Muscle layer of colon (tissue), 2 donors: ENCODE measurements around the gene PNLIPRP2.

Experiments
- H3K27ac ChIP-seq: one replicate; pipeline ENCODE4 v1.7.0; 2013; ENCODE audit warnings: low read depth, mild to moderate bottlenecking, low read length, moderate library complexity
- H3K27me3 ChIP-seq, 2 donors: one replicate each; pipeline ENCODE4 v1.7.0; 2013; ENCODE audit warnings: low read length in 2 of 2, mild to moderate bottlenecking in 2 of 2; ENCODE audit not compliant: insufficient read depth in 2 of 2, control insufficient read depth in 1 of 2
- H3K36me3 ChIP-seq: one replicate; pipeline ENCODE4 v1.7.0; 2013; ENCODE audit warnings: mild to moderate bottlenecking, low read length; ENCODE audit not compliant: insufficient read depth
- H3K4me1 ChIP-seq: one replicate; pipeline ENCODE4 v1.7.0; 2013; ENCODE audit warnings: mild to moderate bottlenecking, low read length; ENCODE audit not compliant: insufficient read depth
- H3K4me3 ChIP-seq, 2 donors: one replicate each; pipeline ENCODE4 v1.7.0; 2013; ENCODE audit warnings: low read length in 2 of 2, low read depth in 1 of 2, mild to moderate bottlenecking in 1 of 2, moderate library complexity in 1 of 2
- H3K9ac ChIP-seq: one replicate; pipeline ENCODE4 v1.7.0; 2013; ENCODE audit warnings: low read length
- H3K9me3 ChIP-seq: one replicate; pipeline ENCODE4 v1.7.0; 2013; ENCODE audit warnings: mild to moderate bottlenecking, low read length
- donor health status: abdominal sarcoma.
- donor health status: Adenocarcinoma of cecum.

Gene PNLIPRP2

DNA sequence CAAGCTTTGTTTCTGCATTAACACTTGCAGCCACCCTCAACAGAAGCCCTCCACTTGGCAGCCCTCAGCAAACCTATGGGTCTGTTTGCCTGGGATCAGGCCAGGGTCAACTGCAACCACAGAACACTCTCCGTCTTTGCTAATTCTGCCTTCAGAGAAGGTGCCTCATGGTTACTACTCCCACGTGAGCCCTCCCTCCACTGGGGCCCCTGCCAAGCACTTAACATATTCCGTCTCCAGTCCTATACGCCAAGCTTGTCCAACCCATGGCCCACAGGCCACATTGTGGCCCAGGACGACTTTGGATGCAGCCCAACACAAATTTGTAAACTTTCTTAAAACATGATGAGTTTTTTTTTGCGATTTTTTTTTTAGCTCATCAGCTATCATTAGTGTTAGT is 66.9 kb downstream of the PNLIPRP2 start:
- H3K4me1 ChIP-seq: peaks cover 36% of the 10 kb centered on the region
- no peak overlapping the region for H3K27ac ChIP-seq
- H3K9ac ChIP-seq: no peak overlapping the region
- no peaks in the 10 kb centered on the region for H3K36me3 ChIP-seq
- H3K9me3 ChIP-seq: no peaks in the 10 kb centered on the region
- H3K4me3 ChIP-seq: no peak overlapping the region
- no peaks in the 10 kb centered on the region for H3K27me3 ChIP-seq

DNA sequence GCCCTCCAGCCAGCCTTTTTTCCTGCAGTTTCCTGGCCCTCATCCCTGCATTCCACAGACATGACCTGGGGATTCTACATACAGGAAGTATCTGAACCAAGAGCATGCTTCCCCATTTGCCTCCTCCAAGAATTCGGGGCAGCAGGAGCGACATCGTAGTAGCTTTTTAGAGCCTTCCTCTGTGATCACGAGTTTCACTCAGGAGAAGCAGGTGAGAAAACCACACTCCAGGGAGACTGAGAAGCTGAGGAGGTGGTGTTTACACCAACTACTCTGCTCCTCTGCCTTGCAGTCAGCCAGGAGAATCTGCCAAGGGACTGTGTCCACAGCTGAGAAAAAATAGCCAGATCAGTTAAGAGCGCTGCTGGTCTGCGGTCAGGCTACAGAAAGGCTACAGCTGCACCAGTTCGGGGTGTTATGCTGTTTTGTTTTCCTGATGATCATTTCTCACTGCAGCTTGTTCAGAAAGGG is 67.5 kb downstream of the PNLIPRP2 start:
- Histone ChIP-seq H3K9me3 (no peaks in the 10 kb centered on the region), H3K4me1 (peaks cover 36% of the 10 kb centered on the region), H3K27ac (no peak overlapping the region), H3K27me3 (no peaks in the 10 kb centered on the region), H3K4me3 (peak overlapping the region in 1 of 2 donors; percentile 10), H3K36me3 (no peaks in the 10 kb centered on the region), H3K9ac (no peak overlapping the region)

DNA sequence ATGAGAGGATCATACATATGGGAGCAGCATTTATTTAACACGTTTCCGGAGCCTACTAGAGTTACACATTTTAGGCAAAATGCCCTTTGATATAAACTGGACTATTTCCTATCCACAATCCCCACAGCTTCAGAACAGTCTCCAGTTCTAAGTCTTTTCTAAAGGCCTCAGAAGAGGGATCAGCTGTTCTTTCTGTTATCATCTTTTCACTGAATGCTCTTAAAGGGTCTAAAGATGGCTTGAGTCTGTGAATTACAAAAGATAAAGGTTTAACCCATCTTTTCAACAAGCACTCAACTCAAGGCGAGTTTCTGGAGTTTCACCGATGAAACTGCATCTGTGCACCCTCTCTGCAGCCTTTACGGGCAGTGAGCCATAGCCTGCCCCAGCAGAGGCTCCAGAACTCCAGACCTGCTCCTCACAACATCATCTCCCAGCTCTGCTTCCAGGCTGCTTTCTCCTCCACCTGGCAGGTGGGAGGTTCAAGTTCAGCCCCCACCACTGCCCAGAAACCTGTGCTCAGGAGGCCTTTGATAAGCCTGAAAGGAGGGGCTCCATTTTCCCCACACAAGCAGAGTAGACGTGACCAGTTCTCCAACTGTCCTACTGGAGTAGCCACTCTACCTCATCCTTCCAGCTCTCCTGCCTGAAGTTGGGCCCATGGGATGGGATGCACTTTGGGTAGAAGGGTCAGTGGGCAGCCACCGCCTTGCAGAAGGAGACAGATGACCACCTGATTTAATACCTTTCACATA is 68.2 kb downstream of the PNLIPRP2 start:
- Histone ChIP-seq H3K9me3 (no peaks in the 10 kb centered on the region), H3K36me3 (no peaks in the 10 kb centered on the region), H3K4me1 (peaks cover 36% of the 10 kb centered on the region), H3K27me3 (no peaks in the 10 kb centered on the region), H3K4me3 (peak overlapping the region in 1 of 2 donors; percentile 10), H3K27ac (no peak overlapping the region), H3K9ac (no peak overlapping the region)

DNA sequence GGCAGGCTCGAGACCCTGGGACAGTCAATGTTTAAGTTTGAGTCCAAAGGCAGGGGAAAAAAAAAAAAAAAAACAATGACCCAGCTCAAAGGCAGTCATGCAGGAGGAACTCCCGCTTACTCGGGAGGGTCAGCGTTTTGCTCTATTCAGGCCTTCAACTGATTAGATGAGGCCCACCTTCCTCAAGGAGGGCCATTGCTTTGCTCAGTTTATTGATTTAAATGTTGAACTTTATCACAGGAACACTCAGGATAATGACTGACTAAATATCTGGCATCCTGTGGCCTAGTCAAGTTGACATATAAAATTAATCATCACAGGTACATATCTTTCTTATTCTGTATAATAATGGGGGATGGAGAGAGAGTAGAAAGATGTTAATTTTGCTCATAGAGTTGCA is 69.0 kb downstream of the PNLIPRP2 start:
- no peak overlapping the region for H3K27ac ChIP-seq
- no peak overlapping the region for H3K9ac ChIP-seq
- H3K4me1 ChIP-seq: peaks cover 36% of the 10 kb centered on the region
- H3K9me3 ChIP-seq: no peaks in the 10 kb centered on the region
- H3K4me3 ChIP-seq: no peak overlapping the region
- no peaks in the 10 kb centered on the region for H3K27me3 ChIP-seq
- H3K36me3 ChIP-seq: no peaks in the 10 kb centered on the region

DNA sequence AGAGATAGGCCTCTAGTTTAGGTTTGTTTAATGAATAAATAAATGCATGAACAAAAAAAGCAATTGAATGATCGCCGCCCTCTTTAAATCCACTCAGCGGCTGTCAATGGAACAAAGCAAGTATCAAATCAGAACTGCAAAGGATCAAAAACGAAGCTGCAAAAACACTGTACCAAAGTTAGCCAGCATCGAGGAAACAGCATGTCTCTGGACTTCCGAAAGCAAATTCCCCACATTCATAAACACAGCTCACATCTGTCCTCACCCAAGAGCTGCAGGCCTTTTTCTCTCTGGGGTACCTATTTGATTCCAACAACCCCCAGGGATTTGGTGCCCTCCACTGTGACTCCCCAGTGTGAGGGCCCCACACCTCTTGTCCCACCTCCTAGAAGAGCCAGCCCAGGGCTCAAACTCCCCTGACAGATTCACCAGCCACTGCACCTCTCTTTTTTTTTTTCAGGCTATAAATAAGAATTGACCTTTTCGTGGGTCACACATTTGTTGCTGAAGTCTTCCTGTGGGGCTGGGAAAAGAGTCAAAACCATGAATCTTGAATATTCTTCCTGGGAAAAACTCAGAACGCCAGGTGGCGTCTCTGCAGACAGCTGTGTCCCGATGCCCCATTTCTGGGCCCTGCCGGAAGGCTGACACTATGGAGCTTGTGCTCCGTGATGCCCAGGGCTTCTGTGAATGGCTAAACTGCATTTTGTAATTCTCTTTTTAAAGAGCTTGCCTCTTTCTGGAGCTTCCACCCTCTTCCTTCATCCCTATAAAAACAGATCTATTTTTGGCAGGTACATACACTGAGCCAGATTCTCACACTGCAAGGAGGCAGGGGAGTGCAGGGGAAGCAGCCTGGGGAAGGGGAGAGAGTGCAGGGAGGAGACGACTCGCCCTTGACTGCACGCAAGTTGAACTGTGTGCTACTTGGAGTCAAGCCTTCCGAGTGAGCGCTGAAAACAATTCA is 69.9 kb downstream of the PNLIPRP2 start:
- H3K4me3 ChIP-seq: no peak overlapping the region
- H3K36me3 ChIP-seq: no peaks in the 10 kb centered on the region
- no peak overlapping the region for H3K9ac ChIP-seq
- H3K27me3 ChIP-seq: no peaks in the 10 kb centered on the region
- no peak overlapping the region for H3K27ac ChIP-seq
- peaks cover 36% of the 10 kb centered on the region for H3K4me1 ChIP-seq
- H3K9me3 ChIP-seq: no peaks in the 10 kb centered on the region

DNA sequence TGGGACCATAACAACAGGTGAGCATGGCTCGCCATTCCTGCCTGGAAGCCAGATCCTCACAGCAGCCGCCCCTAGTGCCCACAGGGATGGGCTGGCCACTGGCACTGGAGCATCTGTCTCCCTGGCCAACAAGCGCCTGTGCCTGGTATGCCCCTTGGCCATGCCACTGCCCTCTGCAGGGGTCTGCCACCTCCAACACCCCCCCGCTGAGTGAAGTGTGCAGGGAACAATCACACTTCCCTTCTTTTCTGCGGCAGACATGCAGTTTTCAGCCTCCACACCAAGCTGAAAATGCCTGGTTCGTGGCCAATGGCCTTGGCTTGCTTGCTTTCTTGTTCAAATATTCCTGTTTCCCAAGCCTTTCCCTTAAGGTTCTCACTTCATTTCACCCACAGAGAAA is 70.9 kb downstream of the PNLIPRP2 start:
- no peaks in the 10 kb centered on the region for H3K27me3 ChIP-seq
- H3K27ac ChIP-seq: no peak overlapping the region
- H3K9me3 ChIP-seq: no peaks in the 10 kb centered on the region
- no peak overlapping the region for H3K9ac ChIP-seq
- peaks cover 36% of the 10 kb centered on the region for H3K4me1 ChIP-seq
- H3K36me3 ChIP-seq: no peaks in the 10 kb centered on the region
- H3K4me3 ChIP-seq: no peak overlapping the region

DNA sequence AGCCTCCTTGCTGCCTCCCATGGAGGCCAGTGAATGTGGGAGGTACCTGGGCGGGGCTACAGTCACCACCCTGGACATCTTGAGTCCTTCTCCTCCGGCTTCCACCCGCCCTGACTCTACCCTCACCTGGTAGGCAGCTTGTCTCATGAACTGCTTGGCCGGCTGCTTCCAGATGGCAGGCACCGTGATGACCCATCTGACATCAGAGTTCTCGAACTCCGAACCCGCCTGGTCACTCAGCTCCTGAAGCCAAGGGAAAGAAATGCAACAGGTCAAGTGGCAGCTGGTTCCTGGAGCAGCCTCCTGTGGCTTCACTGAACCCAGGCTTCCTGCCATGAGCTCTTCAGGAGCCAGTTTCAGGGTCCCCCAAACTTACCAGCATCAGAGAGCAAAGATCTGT is 71.5 kb downstream of the PNLIPRP2 start:
- Histone ChIP-seq H3K36me3 (no peaks in the 10 kb centered on the region), H3K4me1 (peaks cover 36% of the 10 kb centered on the region), H3K9ac (no peak overlapping the region), H3K4me3 (no peak overlapping the region), H3K27ac (no peak overlapping the region), H3K27me3 (no peaks in the 10 kb centered on the region), H3K9me3 (no peaks in the 10 kb centered on the region)

DNA sequence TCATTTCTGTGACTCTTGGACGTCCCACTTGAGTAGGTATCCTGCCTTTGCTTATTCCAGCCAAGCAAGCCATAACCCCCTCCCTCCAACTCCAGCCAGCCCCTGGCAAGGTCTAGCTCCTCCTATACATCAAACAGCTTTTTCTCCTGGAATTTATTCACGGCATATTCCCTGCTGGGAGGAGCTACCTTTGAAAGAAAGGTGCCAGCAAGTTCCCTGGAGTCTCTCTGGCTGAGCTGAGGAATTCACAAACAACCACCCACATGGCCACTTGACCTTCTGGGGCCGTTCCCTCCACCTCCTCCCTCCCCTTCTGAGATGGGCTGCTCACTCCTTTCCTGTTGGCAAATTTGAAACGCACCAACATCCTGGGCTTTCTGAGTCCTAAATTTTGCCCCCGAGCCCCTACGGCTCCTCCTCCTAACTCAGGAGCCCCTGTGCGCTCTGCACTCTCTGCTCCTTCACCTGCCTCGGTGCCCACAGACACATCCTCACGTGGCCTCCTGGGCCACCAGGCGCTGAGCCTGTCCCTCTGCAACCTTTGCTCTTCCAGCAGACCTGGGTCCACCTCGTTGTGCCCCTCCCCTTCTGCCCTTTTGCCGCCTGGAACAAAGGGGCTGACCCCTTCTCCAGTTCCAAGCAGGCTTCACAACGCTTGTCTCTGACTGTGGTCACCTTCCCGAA is 73.6 kb downstream of the PNLIPRP2 start:
- no peaks in the 10 kb centered on the region for H3K27me3 ChIP-seq
- peaks cover 23% of the 10 kb centered on the region for H3K4me1 ChIP-seq
- no peak overlapping the region for H3K9ac ChIP-seq
- no peaks in the 10 kb centered on the region for H3K9me3 ChIP-seq
- no peak overlapping the region for H3K4me3 ChIP-seq
- H3K27ac ChIP-seq: no peak overlapping the region
- H3K36me3 ChIP-seq: no peaks in the 10 kb centered on the region
